OCI-LY7 (cell line): ENCODE results near the gene DHRS7. TPM values are rescaled to one million over a fixed set of nuclear protein-coding genes. Genes with fewer than 3 reads are reported as not detected.

Experiments
- BruUV-seq: library from RNA; stranded (reverse); fragments of 400-500 nt; replicated peaks from 2 replicates; lab custom pipeline; 2021; lab: Mats Ljungman, UMichigan
- CTCF ChIA-PET: fragments of 300-600 bp; sonication (Branson Sonifier 250); formaldehyde crosslinking; loops from one replicate; lab custom pipeline; 2022; ENCODE audit warnings: antibody characterized with exemption; ENCODE audit not compliant: unreplicated experiment; lab: Charles Lee
- POLR2A ChIA-PET: fragments of 300-600 bp; sonication (Branson Sonifier 250); formaldehyde crosslinking; loops from one replicate; lab custom pipeline; 2022; ENCODE audit warnings: antibody characterized with exemption; lab: Charles Lee
- DNase-seq: peaks from one replicate; pipeline ENCODE4 v3.0.0-alpha.2; 2015; ENCODE audit warnings: low spot score
- H2AFZ ChIP-seq: fragments of 200-600 bp; sonication (generic), shearing (Covaris generic); 2 replicates; pipeline ENCODE4 v1.6.1; 2014; ENCODE audit warnings: mild to moderate bottlenecking, antibody characterized with exemption, low read length, moderate library complexity
- H3K27ac ChIP-seq: fragments of 200-600 bp; sonication (generic); 2 replicates; pipeline ENCODE4 v1.5.1; 2014; ENCODE audit warnings: mixed run types, low read depth, mild to moderate bottlenecking, moderate library complexity, low read length, inconsistent platforms; ENCODE audit not compliant: poor library complexity, severe bottlenecking
- H3K36me3 ChIP-seq: fragments of 200-600 bp; sonication (generic); 2 replicates; pipeline ENCODE4 v1.6.1; 2014; ENCODE audit warnings: mild to moderate bottlenecking, antibody characterized with exemption, low read length, moderate library complexity, mixed read lengths; ENCODE audit not compliant: insufficient read depth
- H3K4me1 ChIP-seq: fragments of 200-600 bp; sonication (generic); 2 replicates; pipeline ENCODE4 v1.5.1; 2014; ENCODE audit warnings: mild to moderate bottlenecking, low read length; ENCODE audit not compliant: insufficient read depth, poor library complexity, severe bottlenecking
- H3K4me2 ChIP-seq: fragments of 200-600 bp; sonication (generic); 2 replicates; pipeline ENCODE4 v1.6.1; 2014; ENCODE audit warnings: mild to moderate bottlenecking, low read length
- H3K4me3 ChIP-seq: fragments of 200-600 bp; sonication (generic); 2 replicates; pipeline ENCODE4 v1.5.1; 2014; ENCODE audit warnings: mild to moderate bottlenecking, low read depth, low read length; ENCODE audit not compliant: poor library complexity, severe bottlenecking
- H3K79me2 ChIP-seq: fragments of 200-600 bp; sonication (generic); 2 replicates; pipeline ENCODE4 v1.6.1; 2016; ENCODE audit warnings: low read depth, mild to moderate bottlenecking, low read length, moderate library complexity, mixed read lengths; ENCODE audit not compliant: insufficient read depth
- H3K9me2 ChIP-seq: fragments of 200-600 bp; sonication (generic); 2 replicates; pipeline ENCODE4 v1.6.1; 2016; ENCODE audit warnings: mild to moderate bottlenecking, low read length, mixed read lengths; ENCODE audit not compliant: insufficient read depth
- H3K9me3 ChIP-seq: fragments of 200-600 bp; sonication (generic); 2 replicates; pipeline ENCODE4 v1.6.1; 2014; ENCODE audit warnings: mild to moderate bottlenecking, mixed run types, low read length, mixed read lengths
- H4K20me1 ChIP-seq: fragments of 200-600 bp; sonication (generic); 2 replicates; pipeline ENCODE4 v1.6.1; 2014; ENCODE audit warnings: mild to moderate bottlenecking, antibody characterized with exemption, low read length, moderate library complexity, mixed read lengths; ENCODE audit not compliant: insufficient read depth
- EZH2phosphoT487 ChIP-seq: fragments of 200-600 bp; sonication (generic); IDR thresholded peaks from 2 replicates; pipeline ENCODE4 v1.6.1; 2018; ENCODE audit warnings: low read depth, borderline replicate concordance, mild to moderate bottlenecking, mixed run types, antibody characterized with exemption, low read length, moderate library complexity, mixed read lengths
- intact Hi-C: fragments of 100-400 bp; cut with micrococcal nuclease; formaldehyde crosslinking; loops from one replicate; pipeline ENCODE4 v1.10.0; 2022; ENCODE audit not compliant: unreplicated experiment
- total RNA-seq, 2 experiments: library from RNA; depleted of rRNA in 1 of 2; stranded (reverse); fragments of >200 nt in 1 of 2; shearing (Covaris generic) in 1 of 2; gene quantifications; 2 replicates each; pipeline ENCODE4 v1.2.3, GENCODE V29; 2014 to 2022
- TF ChIP-seq, protein P1 (sequence below): fragments of 200-600 bp; sonication (generic); conservative IDR thresholded peaks from 2 replicates; pipeline ENCODE4 v1.5.1; 2014; ENCODE audit warnings: mild to moderate bottlenecking, antibody characterized with exemption, low read length, moderate library complexity, mixed read lengths

DHRS7 gene
- total RNA-seq, 2 experiments from 2014 or later: 31.1 to 32.7 TPM

DNA sequence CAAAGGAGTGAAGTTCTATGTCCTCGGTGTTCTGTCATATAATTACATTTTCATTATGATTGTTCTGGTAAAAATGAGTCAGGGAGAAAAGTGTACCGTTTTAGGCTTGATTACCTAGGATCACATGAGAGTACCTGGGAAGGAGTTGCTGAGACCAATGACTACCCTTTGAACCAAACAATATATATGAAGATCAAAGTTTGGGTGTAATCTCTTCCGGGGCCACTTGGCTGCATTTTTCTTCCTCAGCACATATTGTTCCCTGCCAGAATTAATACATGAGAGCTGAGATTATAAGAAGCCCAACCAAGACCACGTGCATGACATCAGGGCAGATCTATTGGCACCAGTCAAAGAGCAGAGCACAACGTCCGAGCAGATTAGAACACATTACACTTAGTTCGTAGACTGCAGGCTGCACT, 41.1 kb upstream of the DHRS7 start:
- peaks cover 50% of the 10 kb centered on the region for H3K4me1 ChIP-seq
- ChIA-PET CTCF (no interaction called here), POLR2A (interaction anchor here (0.6 to 5.0 kb wide), 7 partner anchors 9 to 1198 kb away, joined by 3 to 49 read pairs (median 6); partner anchors contain the start of gene PPM1A)
- peaks cover 5% of the 10 kb centered on the region; the same call in 1 of the 2 replicates for H3K9me3 ChIP-seq
- H3K4me2 ChIP-seq: peak overlapping the region; percentile 84
- no peaks in the 10 kb centered on the region for H3K79me2 ChIP-seq
- H3K27ac ChIP-seq: peak overlapping the region; percentile 96
- H3K9me2 ChIP-seq: no peaks in the 10 kb centered on the region
- BruUV-seq: no TSS peak
- H2AFZ ChIP-seq: peak overlapping the region; percentile 70; the same call in 1 of the 2 replicates
- no peak overlapping the region for H3K4me3 ChIP-seq
- TF ChIP-seq EZH2phosphoT487: no peak
- TF ChIP-seq, protein P1, sequence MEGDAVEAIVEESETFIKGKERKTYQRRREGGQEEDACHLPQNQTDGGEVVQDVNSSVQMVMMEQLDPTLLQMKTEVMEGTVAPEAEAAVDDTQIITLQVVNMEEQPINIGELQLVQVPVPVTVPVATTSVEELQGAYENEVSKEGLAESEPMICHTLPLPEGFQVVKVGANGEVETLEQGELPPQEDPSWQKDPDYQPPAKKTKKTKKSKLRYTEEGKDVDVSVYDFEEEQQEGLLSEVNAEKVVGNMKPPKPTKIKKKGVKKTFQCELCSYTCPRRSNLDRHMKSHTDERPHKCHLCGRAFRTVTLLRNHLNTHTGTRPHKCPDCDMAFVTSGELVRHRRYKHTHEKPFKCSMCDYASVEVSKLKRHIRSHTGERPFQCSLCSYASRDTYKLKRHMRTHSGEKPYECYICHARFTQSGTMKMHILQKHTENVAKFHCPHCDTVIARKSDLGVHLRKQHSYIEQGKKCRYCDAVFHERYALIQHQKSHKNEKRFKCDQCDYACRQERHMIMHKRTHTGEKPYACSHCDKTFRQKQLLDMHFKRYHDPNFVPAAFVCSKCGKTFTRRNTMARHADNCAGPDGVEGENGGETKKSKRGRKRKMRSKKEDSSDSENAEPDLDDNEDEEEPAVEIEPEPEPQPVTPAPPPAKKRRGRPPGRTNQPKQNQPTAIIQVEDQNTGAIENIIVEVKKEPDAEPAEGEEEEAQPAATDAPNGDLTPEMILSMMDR: no peak
- intact Hi-C loops: no loop called here
- no peak for DNase-seq
- H3K36me3 ChIP-seq: no peaks in the 10 kb centered on the region; the same call in 1 of the 2 replicates
- H4K20me1 ChIP-seq: no peaks in the 10 kb centered on the region

DNA sequence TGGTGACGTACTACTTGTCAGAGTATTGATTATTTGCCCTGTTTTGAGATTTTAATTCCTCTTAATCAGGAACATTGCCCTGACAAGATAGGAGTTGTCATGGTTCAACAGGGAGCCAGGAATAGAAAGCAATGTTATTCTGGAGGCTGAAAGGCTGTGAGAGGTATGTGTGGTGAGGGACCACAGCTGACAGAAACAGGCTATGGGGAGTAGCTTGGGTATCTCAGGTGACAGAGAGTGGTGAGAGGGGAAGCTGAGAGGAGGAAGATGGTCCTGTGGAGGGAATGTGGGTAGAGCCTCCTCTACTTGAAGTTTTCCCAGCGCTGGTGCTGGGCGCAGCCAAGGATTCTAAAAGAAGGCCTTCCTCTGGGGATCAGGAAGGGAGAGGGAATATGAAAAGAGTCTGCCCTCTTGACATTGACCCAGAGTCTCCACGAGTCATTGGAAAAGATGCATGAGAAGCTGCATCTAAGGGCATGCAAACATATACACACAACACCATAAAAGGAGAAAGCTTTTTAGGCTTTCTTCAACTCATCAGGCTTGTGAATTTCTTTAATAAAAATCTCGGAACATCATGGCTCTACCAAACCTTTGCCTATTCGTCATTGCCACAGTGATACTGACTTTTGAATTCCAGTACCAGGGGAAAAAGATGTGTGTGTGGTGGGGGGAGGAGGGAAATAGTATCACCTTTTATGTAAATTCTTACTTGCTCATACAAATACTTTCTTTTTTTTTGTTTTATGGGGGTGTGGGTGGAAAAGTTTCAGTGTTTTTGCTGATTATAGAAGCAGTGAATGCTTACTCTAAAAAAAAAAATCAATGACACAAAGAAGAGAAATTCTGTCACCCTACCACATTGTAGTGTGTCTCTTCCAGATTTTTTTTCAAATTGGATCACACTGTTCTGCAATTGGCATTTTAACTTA, 39.9 kb upstream of the DHRS7 start:
- Histone ChIP-seq H4K20me1 (no peaks in the 10 kb centered on the region), H2AFZ (peak overlapping the region; percentile 70), H3K79me2 (no peaks in the 10 kb centered on the region), H3K27ac (peak overlapping the region; percentile 96), H3K4me2 (peak overlapping the region; percentile 84), H3K36me3 (no peaks in the 10 kb centered on the region; the same call in 1 of the 2 replicates), H3K4me1 (peaks cover 44% of the 10 kb centered on the region), H3K4me3 (peak overlapping the region; percentile 52), H3K9me2 (no peaks in the 10 kb centered on the region), H3K9me3 (peaks cover 14% of the 10 kb centered on the region; the same call in 1 of the 2 replicates)
- POLR2A ChIA-PET: interaction anchor here (0.5 to 5.0 kb wide), 20 partner anchors 10 to 1045 kb away, joined by 3 to 49 read pairs (median 4); partner anchors contain the start of genes DHRS7 and PPM1A
- intact Hi-C loops: loop anchor here (1.0 to 5.0 kb wide), 4 partner anchors 43 to 144 kb away; partner anchors contain the start of gene PCNX4
- BruUV-seq: no TSS peak
- no peak for TF ChIP-seq EZH2phosphoT487
- TF ChIP-seq, protein P1: no peak
- DNase-seq: peak; percentile 78
- CTCF ChIA-PET: interaction anchor here (0.6 to 1.2 kb wide), 2 partner anchors 45 to 519 kb away, joined by 3 to 4 read pairs; partner anchors contain the start of gene SIX4
